GM12872 (cell line): ENCODE results near the gene SLC13A3.

ENCODE experiments used
- CTCF ChIP-seq: IDR thresholded peaks from 3 replicates; pipeline ENCODE4 v1.5.1; 2011; ENCODE audit warnings: low read depth, mild to moderate bottlenecking, low read length, moderate library complexity; ENCODE audit not compliant: insufficient read depth

Gene SLC13A3

GRCh38 chr20:46586724-46587123, 64.5 kb downstream of the SLC13A3 start:
- no peak for TF ChIP-seq CTCF

DNA sequence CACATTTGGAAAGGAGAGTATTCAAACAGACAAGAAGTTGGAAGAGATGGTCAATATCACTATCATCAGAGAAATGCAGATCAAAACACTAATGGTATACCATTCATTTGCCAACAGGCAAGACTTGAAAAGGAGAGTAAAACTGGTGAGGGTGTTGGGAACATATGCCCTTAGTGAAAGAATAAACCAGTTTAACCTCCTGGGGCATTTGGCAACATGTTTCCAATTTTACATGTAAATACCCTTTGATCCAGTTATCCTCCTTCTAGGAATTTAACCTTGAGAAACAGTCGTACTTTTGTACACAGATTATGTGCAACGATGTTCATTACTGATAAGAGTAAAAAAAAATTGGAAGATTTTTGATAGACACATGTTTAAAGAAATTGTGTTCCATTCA, 66.8 kb downstream of the SLC13A3 start:
- no peak for TF ChIP-seq CTCF

- TF ChIP-seq CTCF: no peak
These were observed 67.6 kb downstream of the SLC13A3 start for GRCh38 chr20:46583411-46584214.

DNA sequence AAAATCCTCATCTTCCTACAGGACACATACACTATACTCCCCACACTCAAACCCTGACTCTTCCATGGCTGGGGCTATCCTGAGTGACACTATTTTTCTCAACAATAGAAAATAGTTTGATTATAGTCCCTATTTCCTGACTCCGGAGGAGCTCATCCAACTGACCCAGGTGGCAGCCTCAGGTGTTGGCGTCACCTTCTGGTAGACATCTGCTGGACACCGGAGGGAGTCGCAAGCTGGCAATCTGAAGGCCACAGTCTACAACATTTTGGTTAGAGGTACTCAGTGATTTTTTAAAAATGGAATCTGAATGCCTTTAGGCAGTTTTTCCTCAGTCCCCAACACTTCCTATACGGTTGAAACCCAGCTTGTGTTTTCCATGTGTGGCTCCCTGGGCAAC, 68.6 kb downstream of the SLC13A3 start:
- TF ChIP-seq CTCF: no peak

- no peak for TF ChIP-seq CTCF
These were observed 69.9 kb downstream of the SLC13A3 start for GRCh38 chr20:46581391-46581790.

- TF ChIP-seq CTCF: no peak
These were observed 70.5 kb downstream of the SLC13A3 start for GRCh38 chr20:46580613-46581205.

DNA sequence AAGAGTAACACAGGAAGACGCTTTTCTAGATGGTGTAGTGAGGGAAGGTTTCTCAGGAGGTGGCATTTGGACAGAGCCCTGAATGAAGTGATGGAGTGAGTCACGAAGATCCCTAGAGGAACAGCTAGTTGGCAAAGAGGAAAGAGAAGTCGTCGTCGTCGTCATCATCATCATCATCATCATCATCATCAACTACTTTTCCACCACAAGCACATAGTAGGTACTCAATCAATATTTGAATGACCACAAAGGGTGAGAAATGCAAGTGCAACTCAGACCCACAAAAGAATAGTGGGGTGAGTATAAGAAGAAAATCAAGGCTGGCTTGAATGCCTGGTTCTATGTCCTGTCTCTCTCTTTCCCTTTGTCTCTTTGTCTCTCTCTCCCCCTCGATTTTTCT, 72.5 kb downstream of the SLC13A3 start:
- no peak for TF ChIP-seq CTCF
